Measurements from ENCODE around the gene PPP5C.

DNA sequence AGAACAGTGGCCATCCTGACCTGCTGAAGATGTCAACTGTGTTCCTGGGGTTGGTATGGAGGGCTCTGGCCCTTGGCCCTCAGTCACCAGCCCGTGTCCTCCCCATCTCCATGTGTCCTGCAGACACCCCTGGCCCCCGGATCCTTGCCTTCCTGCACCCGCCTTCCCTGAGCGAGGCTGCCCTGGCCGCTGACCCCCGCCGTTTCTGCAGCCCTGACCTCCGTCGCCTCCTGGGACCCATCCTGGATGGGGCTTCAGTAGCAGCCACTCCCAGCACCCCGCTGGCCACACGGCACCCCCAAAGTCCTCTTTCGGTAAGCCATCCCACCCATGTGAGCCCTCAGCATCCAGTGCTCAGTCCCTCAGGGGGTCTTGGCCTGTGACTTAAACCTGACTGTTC, 25.2 kb upstream of the PPP5C start:
- TF ChIP-seq, protein P1, sequence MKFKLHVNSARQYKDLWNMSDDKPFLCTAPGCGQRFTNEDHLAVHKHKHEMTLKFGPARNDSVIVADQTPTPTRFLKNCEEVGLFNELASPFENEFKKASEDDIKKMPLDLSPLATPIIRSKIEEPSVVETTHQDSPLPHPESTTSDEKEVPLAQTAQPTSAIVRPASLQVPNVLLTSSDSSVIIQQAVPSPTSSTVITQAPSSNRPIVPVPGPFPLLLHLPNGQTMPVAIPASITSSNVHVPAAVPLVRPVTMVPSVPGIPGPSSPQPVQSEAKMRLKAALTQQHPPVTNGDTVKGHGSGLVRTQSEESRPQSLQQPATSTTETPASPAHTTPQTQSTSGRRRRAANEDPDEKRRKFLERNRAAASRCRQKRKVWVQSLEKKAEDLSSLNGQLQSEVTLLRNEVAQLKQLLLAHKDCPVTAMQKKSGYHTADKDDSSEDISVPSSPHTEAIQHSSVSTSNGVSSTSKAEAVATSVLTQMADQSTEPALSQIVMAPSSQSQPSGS (CRISPR knock-in tag; IDR thresholded peaks at IDR 0.05), result no peak
- no peak for TF ChIP-seq NFYB (CRISPR knock-in tag; IDR thresholded peaks at IDR 0.05)
- TF ChIP-seq, protein P2, sequence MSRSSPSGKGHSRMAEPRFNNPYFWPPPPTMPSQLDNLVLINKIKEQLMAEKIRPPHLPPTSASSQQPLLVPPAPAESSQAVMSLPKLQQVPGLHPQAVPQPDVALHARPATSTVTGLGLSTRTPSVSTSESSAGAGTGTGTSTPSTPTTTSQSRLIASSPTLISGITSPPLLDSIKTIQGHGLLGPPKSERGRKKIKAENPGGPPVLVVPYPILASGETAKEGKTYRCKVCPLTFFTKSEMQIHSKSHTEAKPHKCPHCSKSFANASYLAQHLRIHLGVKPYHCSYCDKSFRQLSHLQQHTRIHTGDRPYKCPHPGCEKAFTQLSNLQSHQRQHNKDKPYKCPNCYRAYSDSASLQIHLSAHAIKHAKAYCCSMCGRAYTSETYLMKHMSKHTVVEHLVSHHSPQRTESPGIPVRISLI (CRISPR knock-in tag; IDR thresholded peaks at IDR 0.05; ENCODE audit: borderline replicate concordance), result no peak
- TF ChIP-seq, protein P3, sequence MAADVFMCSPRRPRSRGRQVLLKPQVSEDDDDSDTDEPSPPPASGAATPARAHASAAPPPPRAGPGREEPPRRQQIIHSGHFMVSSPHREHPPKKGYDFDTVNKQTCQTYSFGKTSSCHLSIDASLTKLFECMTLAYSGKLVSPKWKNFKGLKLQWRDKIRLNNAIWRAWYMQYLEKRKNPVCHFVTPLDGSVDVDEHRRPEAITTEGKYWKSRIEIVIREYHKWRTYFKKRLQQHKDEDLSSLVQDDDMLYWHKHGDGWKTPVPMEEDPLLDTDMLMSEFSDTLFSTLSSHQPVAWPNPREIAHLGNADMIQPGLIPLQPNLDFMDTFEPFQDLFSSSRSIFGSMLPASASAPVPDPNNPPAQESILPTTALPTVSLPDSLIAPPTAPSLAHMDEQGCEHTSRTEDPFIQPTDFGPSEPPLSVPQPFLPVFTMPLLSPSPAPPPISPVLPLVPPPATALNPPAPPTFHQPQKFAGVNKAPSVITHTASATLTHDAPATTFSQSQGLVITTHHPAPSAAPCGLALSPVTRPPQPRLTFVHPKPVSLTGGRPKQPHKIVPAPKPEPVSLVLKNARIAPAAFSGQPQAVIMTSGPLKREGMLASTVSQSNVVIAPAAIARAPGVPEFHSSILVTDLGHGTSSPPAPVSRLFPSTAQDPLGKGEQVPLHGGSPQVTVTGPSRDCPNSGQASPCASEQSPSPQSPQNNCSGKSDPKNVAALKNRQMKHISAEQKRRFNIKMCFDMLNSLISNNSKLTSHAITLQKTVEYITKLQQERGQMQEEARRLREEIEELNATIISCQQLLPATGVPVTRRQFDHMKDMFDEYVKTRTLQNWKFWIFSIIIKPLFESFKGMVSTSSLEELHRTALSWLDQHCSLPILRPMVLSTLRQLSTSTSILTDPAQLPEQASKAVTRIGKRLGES (CRISPR knock-in tag; IDR thresholded peaks at IDR 0.05; ENCODE audit: borderline replicate concordance), result no peak
- no peak for TF ChIP-seq FOXJ3 (CRISPR knock-in tag; IDR thresholded peaks at IDR 0.05; ENCODE audit: borderline replicate concordance)
